ENCODE results near the gene GGA1. TPM values are rescaled to one million over a fixed set of nuclear protein-coding genes. Genes with fewer than 3 reads are reported as not detected.

The GGA1 gene
- total and polyA plus RNA-seq, 9 of the 15 experiments (the other 6 are each of a cell fraction or from before 2014, with no cell fraction given): 1.5 to 69.5 (median 31.6) TPM

DNA sequence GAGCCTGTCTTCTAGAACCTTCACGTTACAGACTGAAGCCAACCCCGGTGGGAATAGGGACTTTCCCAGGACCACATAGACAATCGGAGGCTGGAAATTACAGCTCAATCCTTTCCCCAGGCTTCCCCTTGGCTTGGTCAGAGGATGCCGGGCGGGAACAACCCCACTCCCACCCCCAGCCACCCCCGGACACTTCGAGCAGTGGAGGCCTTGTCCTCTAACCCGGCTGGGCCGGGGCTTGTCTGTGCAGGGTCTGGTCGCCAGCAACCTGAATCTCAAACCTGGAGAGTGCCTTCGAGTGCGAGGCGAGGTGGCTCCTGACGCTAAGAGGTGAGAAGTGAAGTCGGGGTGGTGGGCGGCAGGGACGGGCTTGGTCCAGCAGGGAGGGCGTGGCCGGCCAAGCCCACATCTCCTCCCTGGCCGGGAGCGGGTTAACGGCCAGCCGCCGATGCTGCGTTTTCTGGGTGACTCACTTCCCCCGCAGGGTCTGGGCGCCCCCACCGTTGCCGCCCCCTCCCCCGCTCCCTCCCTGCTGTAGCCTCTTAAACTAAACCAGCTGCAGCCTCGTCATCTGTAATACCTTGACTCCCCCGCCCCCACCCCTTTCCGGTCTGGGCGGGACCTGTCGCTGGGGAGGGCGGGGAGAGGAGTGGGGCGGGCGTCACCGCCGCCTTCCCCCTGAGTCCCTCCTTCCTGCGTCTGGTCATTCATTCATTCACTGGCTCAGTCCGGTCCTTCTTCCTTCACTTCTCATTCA, 68.3 kb downstream of the GGA1 start (continued):
- TF ChIP-seq NR0B1 (IDR thresholded peaks at IDR 0.05; ENCODE audit: partially characterized antibody): no peak
- TF ChIP-seq SMARCA4 (IDR thresholded peaks at IDR 0.05): peak; percentile 59; the same call in 1 of the 2 replicates
- TF ChIP-seq CTBP1 (IDR thresholded peaks at IDR 0.05; ENCODE audit: borderline replicate concordance): peak; percentile 47; the same call in 1 of the 2 replicates
- TF ChIP-seq ZC3H4 (CRISPR knock-in tag; IDR thresholded peaks at IDR 0.05; ENCODE audit: borderline replicate concordance): no peak
- TF ChIP-seq BHLHE40 (IDR thresholded peaks at IDR 0.05; ENCODE audit: low read length): no peak
- no peak for TF ChIP-seq ESRRB (CRISPR knock-in tag; IDR thresholded peaks at IDR 0.05; ENCODE audit: borderline replicate concordance)
- TF ChIP-seq, protein P1, sequence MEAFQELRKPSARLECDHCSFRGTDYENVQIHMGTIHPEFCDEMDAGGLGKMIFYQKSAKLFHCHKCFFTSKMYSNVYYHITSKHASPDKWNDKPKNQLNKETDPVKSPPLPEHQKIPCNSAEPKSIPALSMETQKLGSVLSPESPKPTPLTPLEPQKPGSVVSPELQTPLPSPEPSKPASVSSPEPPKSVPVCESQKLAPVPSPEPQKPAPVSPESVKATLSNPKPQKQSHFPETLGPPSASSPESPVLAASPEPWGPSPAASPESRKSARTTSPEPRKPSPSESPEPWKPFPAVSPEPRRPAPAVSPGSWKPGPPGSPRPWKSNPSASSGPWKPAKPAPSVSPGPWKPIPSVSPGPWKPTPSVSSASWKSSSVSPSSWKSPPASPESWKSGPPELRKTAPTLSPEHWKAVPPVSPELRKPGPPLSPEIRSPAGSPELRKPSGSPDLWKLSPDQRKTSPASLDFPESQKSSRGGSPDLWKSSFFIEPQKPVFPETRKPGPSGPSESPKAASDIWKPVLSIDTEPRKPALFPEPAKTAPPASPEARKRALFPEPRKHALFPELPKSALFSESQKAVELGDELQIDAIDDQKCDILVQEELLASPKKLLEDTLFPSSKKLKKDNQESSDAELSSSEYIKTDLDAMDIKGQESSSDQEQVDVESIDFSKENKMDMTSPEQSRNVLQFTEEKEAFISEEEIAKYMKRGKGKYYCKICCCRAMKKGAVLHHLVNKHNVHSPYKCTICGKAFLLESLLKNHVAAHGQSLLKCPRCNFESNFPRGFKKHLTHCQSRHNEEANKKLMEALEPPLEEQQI (IDR thresholded peaks at IDR 0.05): no peak
- TF ChIP-seq, protein P2, sequence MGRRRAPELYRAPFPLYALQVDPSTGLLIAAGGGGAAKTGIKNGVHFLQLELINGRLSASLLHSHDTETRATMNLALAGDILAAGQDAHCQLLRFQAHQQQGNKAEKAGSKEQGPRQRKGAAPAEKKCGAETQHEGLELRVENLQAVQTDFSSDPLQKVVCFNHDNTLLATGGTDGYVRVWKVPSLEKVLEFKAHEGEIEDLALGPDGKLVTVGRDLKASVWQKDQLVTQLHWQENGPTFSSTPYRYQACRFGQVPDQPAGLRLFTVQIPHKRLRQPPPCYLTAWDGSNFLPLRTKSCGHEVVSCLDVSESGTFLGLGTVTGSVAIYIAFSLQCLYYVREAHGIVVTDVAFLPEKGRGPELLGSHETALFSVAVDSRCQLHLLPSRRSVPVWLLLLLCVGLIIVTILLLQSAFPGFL (CRISPR knock-in tag; IDR thresholded peaks at IDR 0.05): no peak
- peak; percentile 74 for TF ChIP-seq POLR2G (IDR thresholded peaks at IDR 0.05; ENCODE audit: low read depth, low read length)
- TF ChIP-seq, protein P3, sequence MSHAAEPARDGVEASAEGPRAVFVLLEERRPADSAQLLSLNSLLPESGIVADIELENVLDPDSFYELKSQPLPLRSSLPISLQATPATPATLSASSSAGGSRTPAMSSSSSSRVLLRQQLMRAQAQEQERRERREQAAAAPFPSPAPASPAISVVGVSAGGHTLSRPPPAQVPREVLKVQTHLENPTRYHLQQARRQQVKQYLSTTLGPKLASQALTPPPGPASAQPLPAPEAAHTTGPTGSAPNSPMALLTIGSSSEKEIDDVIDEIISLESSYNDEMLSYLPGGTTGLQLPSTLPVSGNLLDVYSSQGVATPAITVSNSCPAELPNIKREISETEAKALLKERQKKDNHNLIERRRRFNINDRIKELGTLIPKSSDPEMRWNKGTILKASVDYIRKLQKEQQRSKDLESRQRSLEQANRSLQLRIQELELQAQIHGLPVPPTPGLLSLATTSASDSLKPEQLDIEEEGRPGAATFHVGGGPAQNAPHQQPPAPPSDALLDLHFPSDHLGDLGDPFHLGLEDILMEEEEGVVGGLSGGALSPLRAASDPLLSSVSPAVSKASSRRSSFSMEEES (CRISPR knock-in tag; IDR thresholded peaks at IDR 0.05): no peak
- TF ChIP-seq FOXP1 (CRISPR knock-in tag; IDR thresholded peaks at IDR 0.05): no peak
- no peak for TF ChIP-seq CHCHD3 (CRISPR knock-in tag; IDR thresholded peaks at IDR 0.05)
- TF ChIP-seq, protein P4, sequence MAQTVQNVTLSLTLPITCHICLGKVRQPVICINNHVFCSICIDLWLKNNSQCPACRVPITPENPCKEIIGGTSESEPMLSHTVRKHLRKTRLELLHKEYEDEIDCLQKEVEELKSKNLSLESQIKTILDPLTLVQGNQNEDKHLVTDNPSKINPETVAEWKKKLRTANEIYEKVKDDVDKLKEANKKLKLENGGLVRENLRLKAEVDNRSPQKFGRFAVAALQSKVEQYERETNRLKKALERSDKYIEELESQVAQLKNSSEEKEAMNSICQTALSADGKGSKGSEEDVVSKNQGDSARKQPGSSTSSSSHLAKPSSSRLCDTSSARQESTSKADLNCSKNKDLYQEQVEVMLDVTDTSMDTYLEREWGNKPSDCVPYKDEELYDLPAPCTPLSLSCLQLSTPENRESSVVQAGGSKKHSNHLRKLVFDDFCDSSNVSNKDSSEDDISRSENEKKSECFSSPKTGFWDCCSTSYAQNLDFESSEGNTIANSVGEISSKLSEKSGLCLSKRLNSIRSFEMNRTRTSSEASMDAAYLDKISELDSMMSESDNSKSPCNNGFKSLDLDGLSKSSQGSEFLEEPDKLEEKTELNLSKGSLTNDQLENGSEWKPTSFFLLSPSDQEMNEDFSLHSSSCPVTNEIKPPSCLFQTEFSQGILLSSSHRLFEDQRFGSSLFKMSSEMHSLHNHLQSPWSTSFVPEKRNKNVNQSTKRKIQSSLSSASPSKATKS (CRISPR knock-in tag; IDR thresholded peaks at IDR 0.05): no peak
- TF ChIP-seq MAFF (IDR thresholded peaks at IDR 0.05; ENCODE audit: low read length): no peak
- TF ChIP-seq, protein P5, sequence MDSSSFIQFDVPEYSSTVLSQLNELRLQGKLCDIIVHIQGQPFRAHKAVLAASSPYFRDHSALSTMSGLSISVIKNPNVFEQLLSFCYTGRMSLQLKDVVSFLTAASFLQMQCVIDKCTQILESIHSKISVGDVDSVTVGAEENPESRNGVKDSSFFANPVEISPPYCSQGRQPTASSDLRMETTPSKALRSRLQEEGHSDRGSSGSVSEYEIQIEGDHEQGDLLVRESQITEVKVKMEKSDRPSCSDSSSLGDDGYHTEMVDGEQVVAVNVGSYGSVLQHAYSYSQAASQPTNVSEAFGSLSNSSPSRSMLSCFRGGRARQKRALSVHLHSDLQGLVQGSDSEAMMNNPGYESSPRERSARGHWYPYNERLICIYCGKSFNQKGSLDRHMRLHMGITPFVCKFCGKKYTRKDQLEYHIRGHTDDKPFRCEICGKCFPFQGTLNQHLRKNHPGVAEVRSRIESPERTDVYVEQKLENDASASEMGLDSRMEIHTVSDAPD (CRISPR knock-in tag; IDR thresholded peaks at IDR 0.05): no peak
- no peak for TF ChIP-seq RBM22 (IDR thresholded peaks at IDR 0.05; ENCODE audit: low read depth, low read length, poor library complexity, severe bottlenecking)
- TF ChIP-seq HNRNPUL1 (IDR thresholded peaks at IDR 0.05; ENCODE audit: low read length): no peak

All from K562 (cell line).